Gastroesophageal sphincter (tissue), 4 donors: ENCODE measurements around the gene PHAF1. TPM values are rescaled to one million over a fixed set of nuclear protein-coding genes. Genes with fewer than 3 reads are reported as not detected.

Experiments
- ATAC-seq: fragments of 150-250 bp; one replicate; pipeline ENCODE4 v1.9.1; 2016; ENCODE audit warnings: mild to moderate bottlenecking, moderate library complexity
- H3K27ac ChIP-seq, 4 donors: fragments of 200-600 bp; sonication (generic) in 3 of 4; 1 replicate in 3 of 4; 2 replicates in 1 of 4; pipeline ENCODE4 v1.5.1; 2016 to 2019
- H3K27me3 ChIP-seq: fragments of 200-600 bp; sonication (generic); one replicate; pipeline ENCODE4 v1.5.1; 2019
- H3K36me3 ChIP-seq, 2 donors: fragments of 200-600 bp; sonication (generic); one replicate each; pipeline ENCODE4 v1.5.1; 2019; ENCODE audit warnings: control low read depth in 1 of 2
- H3K4me1 ChIP-seq, 3 donors: fragments of 200-600 bp; sonication (generic); 1 replicate in 2 of 3; 2 replicates in 1 of 3; pipeline ENCODE4 v1.5.1; 2016 to 2019; ENCODE audit warnings: control low read depth in 2 of 3
- H3K4me3 ChIP-seq, 2 donors: fragments of 200-600 bp; sonication (generic); one replicate each; pipeline ENCODE4 v1.5.1; 2019; ENCODE audit warnings: mild to moderate bottlenecking in 1 of 2, moderate library complexity in 1 of 2
- H3K9me3 ChIP-seq, 3 donors: fragments of 200-600 bp; sonication (generic); one replicate each; pipeline ENCODE4 v1.5.1; 2017 to 2019; ENCODE audit warnings: control low read depth in 2 of 3
- CTCF ChIP-seq, 4 experiments: fragments of 200-600 bp in 2 of 4; fragments of 450-650 bp in 2 of 4; sonication (generic) in 1 of 4; IDR thresholded peaks; one replicate each; pipeline ENCODE4 v1.5.1; 2017 to 2019; ENCODE audit warnings: antibody characterized with exemption in 4 of 4, mild to moderate bottlenecking in 2 of 4, moderate library complexity in 2 of 4
- EP300 ChIP-seq: sonication (generic); formaldehyde crosslinking; IDR thresholded peaks from one replicate; pipeline ENCODE4 v1.6.1; 2017; ENCODE audit warnings: antibody characterized with exemption, mild to moderate bottlenecking
- POLR2A ChIP-seq, 2 donors: fragments of 450-650 bp; IDR thresholded peaks; one replicate each; pipeline ENCODE4 v1.6.1; 2017; ENCODE audit warnings: antibody characterized with exemption in 2 of 2, mild to moderate bottlenecking in 2 of 2, moderate library complexity in 1 of 2
- POLR2AphosphoS5 ChIP-seq: sonication (generic); formaldehyde crosslinking; IDR thresholded peaks from one replicate; pipeline ENCODE4 v1.6.1; 2017; ENCODE audit warnings: antibody characterized with exemption
- WGBS, 2 donors: methylation state at CpG; one replicate each; pipeline ENCODE4 v1.1.5; 2018; ENCODE audit warnings: low coverage in 1 of 2; 5-methylcytosine and 5-hydroxymethylcytosine counted together
- total RNA-seq, 4 donors: library from RNA; depleted of rRNA; stranded (reverse); fragments of >200 nt; gene quantifications; one replicate each; pipeline ENCODE4 v1.1.0, GENCODE V29; 2016

PHAF1 gene
- total RNA-seq, 4 donors from 2014 or later, result 10.9 to 20.4 (median 13.3) TPM

- Histone ChIP-seq H3K27me3 (no peaks in the 10 kb centered on the region), H3K4me1 (peaks cover 0 to 88% (median 27%) of the 10 kb centered on the region in 3 donors), H3K27ac (peak overlapping the region in 3 of 4 donors; percentile 96 to 98 (median 97)), H3K36me3 (peaks cover 0 to 5% of the 10 kb centered on the region in 2 donors), H3K4me3 (no peak overlapping the region), H3K9me3 (no peaks in the 10 kb centered on the region)
- TF ChIP-seq EP300, result no peak
- TF ChIP-seq POLR2AphosphoS5, result peak; percentile 81
- 13 to 21% methylated on average over 2 of the region's 2 CpGs for WGBS, 2 donors
- ATAC-seq, result no peak
These were observed 71.6 kb downstream of the PHAF1 start for GRCh38 chr16:67181346-67181745.

GRCh38 chr16:67182288-67182687, 72.5 kb downstream of the PHAF1 start:
- peaks cover 0 to 82% (median 27%) of the 10 kb centered on the region in 3 donors for H3K4me1 ChIP-seq
- H3K27me3 ChIP-seq, result no peaks in the 10 kb centered on the region
- ATAC-seq, result no peak
- H3K4me3 ChIP-seq, result no peak overlapping the region
- TF ChIP-seq EP300 (no peak), POLR2A (IDR thresholded peaks at IDR 0.05) (no peak), CTCF (IDR thresholded peaks at IDR 0.05) (no peak), POLR2AphosphoS5 (no peak)
- peak overlapping the region in 3 of 4 donors; percentile 96 to 98 (median 97) for H3K27ac ChIP-seq
- H3K9me3 ChIP-seq, result no peaks in the 10 kb centered on the region
- H3K36me3 ChIP-seq, result no peaks in the 10 kb centered on the region
- WGBS, 2 donors, result 73 to 87% methylated on average over 2 of the region's 2 CpGs

DNA sequence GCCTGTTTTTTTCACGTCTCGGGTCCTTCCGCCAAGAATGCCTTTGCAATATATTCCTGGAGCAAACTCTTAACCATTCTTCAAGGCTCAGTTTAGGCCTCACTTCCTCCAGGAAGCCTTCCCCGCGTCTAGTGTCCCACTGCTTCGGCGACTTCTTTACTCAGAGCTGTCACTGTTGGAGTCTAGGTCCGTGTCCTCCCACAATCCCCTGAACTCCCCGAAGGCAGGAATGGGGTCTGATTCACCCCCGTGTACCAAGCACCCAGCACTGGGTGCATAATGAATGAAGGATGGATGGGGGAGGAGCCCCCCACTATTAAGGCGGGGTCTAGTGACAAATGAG, 73.5 kb downstream of the PHAF1 start:
- H3K4me3 ChIP-seq, result peak overlapping the region; percentile 64 to 80
- whole genome bisulfite sequencing, 2 donors, result 9 to 40% methylated on average over 1 to 3 of the region's 11 CpGs
- ATAC-seq, result no peak
- peak overlapping the region in 3 of 4 donors; percentile 96 to 98 (median 97) for H3K27ac ChIP-seq
- no peaks in the 10 kb centered on the region for H3K36me3 ChIP-seq
- H3K27me3 ChIP-seq, result no peaks in the 10 kb centered on the region
- H3K9me3 ChIP-seq, result no peaks in the 10 kb centered on the region
- peaks cover 0 to 72% (median 21%) of the 10 kb centered on the region in 3 donors for H3K4me1 ChIP-seq
- TF ChIP-seq EP300 (no peak), POLR2AphosphoS5 (no peak), POLR2A (IDR thresholded peaks at IDR 0.05) (no peak), CTCF (IDR thresholded peaks at IDR 0.05) (no peak)

- Histone ChIP-seq H3K27me3 (no peaks in the 10 kb centered on the region), H3K4me1 (peaks cover 0 to 66% (median 21%) of the 10 kb centered on the region in 3 donors), H3K9me3 (no peaks in the 10 kb centered on the region), H3K27ac (peak within 1 kb of the TSS; percentile 90 to 98 (median 96)), H3K4me3 (peak within 1 kb of the TSS; percentile 64 to 80), H3K36me3 (no peaks in the 10 kb centered on the region)
- TF ChIP-seq POLR2A (IDR thresholded peaks at IDR 0.05) (peak; percentile 27 to 44), POLR2AphosphoS5 (peak; percentile 68), EP300 (no peak), CTCF (IDR thresholded peaks at IDR 0.05) (peak in 1 of 4 experiments; percentile 7)
- 0% methylated on average over 5 of the region's 77 CpGs; no CpG with 5 or more reads in 1 of the 2 donors for WGBS, 2 donors
- peak; percentile 95 for ATAC-seq
These were observed 74.1 kb downstream of the PHAF1 start, which contains the start of gene MATCAP1 for GRCh38 chr16:67183627-67184452. Gene MATCAP1 (minus strand): TSS chr16:67183963. CDS start chr16:67180610, 3,353 bp downstream.

GRCh38 chr16:67184453-67184994, 74.8 kb downstream of the PHAF1 start:
- Histone ChIP-seq H3K27me3 (no peaks in the 10 kb centered on the region), H3K9me3 (no peaks in the 10 kb centered on the region), H3K4me1 (peaks cover 0 to 59% (median 21%) of the 10 kb centered on the region in 3 donors), H3K27ac (peak overlapping the region; percentile 90 to 98 (median 96)), H3K36me3 (no peaks in the 10 kb centered on the region), H3K4me3 (peak overlapping the region; percentile 64 to 80)
- TF ChIP-seq CTCF (IDR thresholded peaks at IDR 0.05), result peak in 1 of 4 experiments; percentile 7
- TF ChIP-seq POLR2AphosphoS5, result no peak
- 0% methylated on average over 3 of the region's 59 CpGs; no CpG with 5 or more reads in 1 of the 2 donors for WGBS, 2 donors
- no peak for ATAC-seq
